GM12878 (cell line): ENCODE measurements around the gene SGSH. TPM values are rescaled to one million over a fixed set of nuclear protein-coding genes. Genes with fewer than 3 reads are reported as not detected.

Experiments used
- BACH1 ChIP-seq: fragments of 450-650 bp; IDR thresholded peaks from 2 replicates; pipeline ENCODE4 v1.6.1; 2017; ENCODE audit warnings: mild to moderate bottlenecking, borderline replicate concordance
- BHLHE40 ChIP-seq, 2 experiments: fragments of 450-650 bp in 1 of 2; IDR thresholded peaks; 2 replicates each; pipeline ENCODE4 v1.6.1; 2011 to 2017; ENCODE audit warnings: low read depth in 2 of 2, borderline replicate concordance in 1 of 2, improper control_type of control experiment in 1 of 2, low read length in 1 of 2, mild to moderate bottlenecking in 1 of 2
- CREM ChIP-seq: IDR thresholded peaks from 2 replicates; pipeline ENCODE4 v1.6.1; 2014; ENCODE audit warnings: antibody characterized with exemption, low read depth
- HDAC2 ChIP-seq: fragments of 200-600 bp; sonication (generic); IDR thresholded peaks from 2 replicates; pipeline ENCODE4 v1.6.1; 2017
- IRF4 ChIP-seq: IDR thresholded peaks from 2 replicates; pipeline ENCODE4 v1.6.1; 2011; ENCODE audit warnings: low read depth, low read length
- MYC ChIP-seq: IDR thresholded peaks from 2 replicates; pipeline ENCODE4 v1.6.1; 2011; ENCODE audit warnings: mild to moderate bottlenecking, low read length, moderate library complexity, inconsistent platforms; ENCODE audit not compliant: insufficient read depth, insufficient replicate concordance, insufficient read length, severe bottlenecking
- NFYA ChIP-seq: IDR thresholded peaks from 2 replicates; pipeline ENCODE4 v1.6.1; 2011; ENCODE audit warnings: low read depth, mild to moderate bottlenecking, low read length, improper control_type of control experiment, borderline replicate concordance
- NR2C1 ChIP-seq: fragments of 450-650 bp; IDR thresholded peaks from 2 replicates; pipeline ENCODE4 v1.6.1; 2017; ENCODE audit warnings: antibody characterized with exemption, mild to moderate bottlenecking, moderate library complexity
- NR2C2 ChIP-seq: IDR thresholded peaks from 2 replicates; pipeline ENCODE4 v1.6.1; 2011; ENCODE audit warnings: borderline replicate concordance, low read depth; ENCODE audit not compliant: control insufficient read depth, insufficient read length
- RBBP5 ChIP-seq: fragments of 200-600 bp; sonication (generic); conservative IDR thresholded peaks from 2 replicates; pipeline ENCODE4 v1.6.1; 2016
- SREBF2 ChIP-seq: IDR thresholded peaks from 2 replicates; pipeline ENCODE4 v1.6.1; 2012; ENCODE audit warnings: mild to moderate bottlenecking, low read length
- SUPT20H ChIP-seq: IDR thresholded peaks from 2 replicates; pipeline ENCODE4 v1.6.1; 2011; ENCODE audit warnings: low read depth, mild to moderate bottlenecking, low read length, moderate library complexity, borderline replicate concordance; ENCODE audit not compliant: control insufficient read depth
- SUZ12 ChIP-seq: fragments of 200-600 bp; sonication (generic); IDR thresholded peaks from one replicate; pipeline ENCODE4 v1.6.1; 2018; ENCODE audit warnings: antibody characterized with exemption, mild to moderate bottlenecking; ENCODE audit not compliant: unreplicated experiment
- YBX1 ChIP-seq: fragments of 450-650 bp; IDR thresholded peaks from 2 replicates; pipeline ENCODE4 v1.6.1; 2016; ENCODE audit warnings: antibody characterized with exemption
- polyA plus RNA-seq, 11 experiments: library from polyadenylated mRNA; depleted of rRNA in 4 of 11; unstranded in 6 of 11; stranded (reverse) in 5 of 11; fragments of >200 nt; fragmentation: Nextera tagmentation in 4 of 11; fragmentation: Illumina TruSeq in 1 of 11; extraction: Ambion mirVana in 4 of 11; extraction: Trizol in 1 of 11; gene quantifications; 1 replicate in 1 of 11; 2 replicates in 10 of 11; pipeline versions ENCODE4 v1.2.1 to v1.2.3, GENCODE V29; 2011 to 2016; ENCODE audit warnings: inconsistent platforms in 2 of 11, missing spikeins in 2 of 11, low read depth in 1 of 11
- total RNA-seq, 4 experiments: library from RNA; depleted of rRNA in 3 of 4; stranded (reverse); fragments of >200 nt in 3 of 4; fragmentation: Illumina TruSeq in 1 of 4; extraction: Trizol in 1 of 4; gene quantifications; 2 replicates each; pipeline versions ENCODE4 v1.2.1 to v1.2.3, GENCODE V29; 2013 to 2021
- TF ChIP-seq, protein P1 (sequence below): fragments of 450-650 bp; IDR thresholded peaks from 2 replicates; pipeline ENCODE4 v1.6.1; 2018; ENCODE audit warnings: mild to moderate bottlenecking, low read depth, moderate library complexity; ENCODE audit not compliant: partially characterized antibody
- TF ChIP-seq, protein P2 (sequence below): fragments of 450-650 bp; conservative IDR thresholded peaks from 2 replicates; pipeline ENCODE4 v1.6.1; 2017; ENCODE audit warnings: mild to moderate bottlenecking, moderate library complexity
- TF ChIP-seq, protein P3 (sequence below): fragments of 450-650 bp; IDR thresholded peaks from 2 replicates; pipeline ENCODE4 v1.6.1; 2016; ENCODE audit warnings: mild to moderate bottlenecking, moderate library complexity, borderline replicate concordance
- TF ChIP-seq, protein P4 (sequence below): fragments of 450-650 bp; IDR thresholded peaks from 2 replicates; pipeline ENCODE4 v1.6.1; 2017; ENCODE audit warnings: mild to moderate bottlenecking

The SGSH gene
- total and polyA plus RNA-seq, 10 of the 15 experiments (the other 5 are each of a cell fraction or from before 2014, with no cell fraction given), result 0.13 to 17.2 (median 6.0) TPM

DNA sequence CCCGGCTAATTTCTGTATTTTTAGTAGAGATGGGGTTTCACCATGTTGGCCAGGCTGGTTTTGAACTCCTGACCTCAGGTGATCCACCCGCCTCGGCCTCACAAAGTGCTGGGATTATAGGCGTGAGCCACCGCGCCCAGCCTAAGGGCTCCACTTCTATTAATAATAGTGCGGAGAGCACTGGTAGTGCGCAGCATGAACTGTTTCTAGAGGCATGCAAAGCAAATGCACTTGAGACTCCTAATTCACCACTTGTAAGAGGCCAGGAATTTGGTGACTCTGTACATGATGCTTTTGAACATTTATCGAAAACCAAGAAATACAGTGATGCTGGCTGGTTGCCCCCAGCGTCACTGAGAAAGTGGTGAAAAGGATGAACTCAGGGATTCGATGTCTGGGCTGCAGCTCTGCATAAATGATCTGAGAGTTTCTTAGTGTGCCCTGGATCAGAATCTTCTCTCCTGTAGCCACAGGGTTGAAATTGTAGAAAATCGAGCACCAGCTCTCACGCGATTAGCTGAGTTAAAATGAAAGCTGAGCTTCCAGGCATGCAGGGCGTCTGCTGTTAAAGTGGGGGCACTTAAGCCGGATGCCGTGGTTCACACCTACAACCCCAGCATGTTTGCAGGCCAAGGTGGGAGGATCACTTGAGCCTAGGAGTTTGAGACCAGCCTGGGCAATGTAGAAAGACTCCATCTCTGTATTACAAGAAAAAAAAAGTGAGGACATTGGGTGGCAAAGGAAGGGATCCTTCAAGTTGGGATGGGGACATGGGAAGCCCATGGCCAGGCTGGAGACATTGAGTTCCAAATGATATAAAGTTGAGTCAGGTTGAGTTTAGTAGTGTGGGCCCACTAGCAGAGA is 45.3 kb upstream of the SGSH start (continued):
- TF ChIP-seq, protein P1, sequence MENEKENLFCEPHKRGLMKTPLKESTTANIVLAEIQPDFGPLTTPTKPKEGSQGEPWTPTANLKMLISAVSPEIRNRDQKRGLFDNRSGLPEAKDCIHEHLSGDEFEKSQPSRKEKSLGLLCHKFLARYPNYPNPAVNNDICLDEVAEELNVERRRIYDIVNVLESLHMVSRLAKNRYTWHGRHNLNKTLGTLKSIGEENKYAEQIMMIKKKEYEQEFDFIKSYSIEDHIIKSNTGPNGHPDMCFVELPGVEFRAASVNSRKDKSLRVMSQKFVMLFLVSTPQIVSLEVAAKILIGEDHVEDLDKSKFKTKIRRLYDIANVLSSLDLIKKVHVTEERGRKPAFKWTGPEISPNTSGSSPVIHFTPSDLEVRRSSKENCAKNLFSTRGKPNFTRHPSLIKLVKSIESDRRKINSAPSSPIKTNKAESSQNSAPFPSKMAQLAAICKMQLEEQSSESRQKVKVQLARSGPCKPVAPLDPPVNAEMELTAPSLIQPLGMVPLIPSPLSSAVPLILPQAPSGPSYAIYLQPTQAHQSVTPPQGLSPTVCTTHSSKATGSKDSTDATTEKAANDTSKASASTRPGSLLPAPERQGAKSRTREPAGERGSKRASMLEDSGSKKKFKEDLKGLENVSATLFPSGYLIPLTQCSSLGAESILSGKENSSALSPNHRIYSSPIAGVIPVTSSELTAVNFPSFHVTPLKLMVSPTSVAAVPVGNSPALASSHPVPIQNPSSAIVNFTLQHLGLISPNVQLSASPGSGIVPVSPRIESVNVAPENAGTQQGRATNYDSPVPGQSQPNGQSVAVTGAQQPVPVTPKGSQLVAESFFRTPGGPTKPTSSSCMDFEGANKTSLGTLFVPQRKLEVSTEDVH, result no peak
- TF ChIP-seq, protein P2, sequence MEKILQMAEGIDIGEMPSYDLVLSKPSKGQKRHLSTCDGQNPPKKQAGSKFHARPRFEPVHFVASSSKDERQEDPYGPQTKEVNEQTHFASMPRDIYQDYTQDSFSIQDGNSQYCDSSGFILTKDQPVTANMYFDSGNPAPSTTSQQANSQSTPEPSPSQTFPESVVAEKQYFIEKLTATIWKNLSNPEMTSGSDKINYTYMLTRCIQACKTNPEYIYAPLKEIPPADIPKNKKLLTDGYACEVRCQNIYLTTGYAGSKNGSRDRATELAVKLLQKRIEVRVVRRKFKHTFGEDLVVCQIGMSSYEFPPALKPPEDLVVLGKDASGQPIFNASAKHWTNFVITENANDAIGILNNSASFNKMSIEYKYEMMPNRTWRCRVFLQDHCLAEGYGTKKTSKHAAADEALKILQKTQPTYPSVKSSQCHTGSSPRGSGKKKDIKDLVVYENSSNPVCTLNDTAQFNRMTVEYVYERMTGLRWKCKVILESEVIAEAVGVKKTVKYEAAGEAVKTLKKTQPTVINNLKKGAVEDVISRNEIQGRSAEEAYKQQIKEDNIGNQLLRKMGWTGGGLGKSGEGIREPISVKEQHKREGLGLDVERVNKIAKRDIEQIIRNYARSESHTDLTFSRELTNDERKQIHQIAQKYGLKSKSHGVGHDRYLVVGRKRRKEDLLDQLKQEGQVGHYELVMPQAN, result no peak
- TF ChIP-seq NR2C2 (no peak), IRF4 (peak; percentile 92), BACH1 (peak; percentile 33; the same call in 1 of the 2 replicates), SUPT20H (no peak), NFYA (no peak), MYC (no peak), CREM (peak; percentile 69; the same call in 1 of the 2 replicates), SUZ12 (no peak), RBBP5 (no peak), SREBF2 (no peak), NR2C1 (no peak), YBX1 (no peak), HDAC2 (no peak), BHLHE40 (IDR thresholded peaks at IDR 0.05; ENCODE audit: borderline replicate concordance in 1 of 2, low read depth in 2 of 2, low read length in 1 of 2) (peak; percentile 96)
- TF ChIP-seq, protein P3, sequence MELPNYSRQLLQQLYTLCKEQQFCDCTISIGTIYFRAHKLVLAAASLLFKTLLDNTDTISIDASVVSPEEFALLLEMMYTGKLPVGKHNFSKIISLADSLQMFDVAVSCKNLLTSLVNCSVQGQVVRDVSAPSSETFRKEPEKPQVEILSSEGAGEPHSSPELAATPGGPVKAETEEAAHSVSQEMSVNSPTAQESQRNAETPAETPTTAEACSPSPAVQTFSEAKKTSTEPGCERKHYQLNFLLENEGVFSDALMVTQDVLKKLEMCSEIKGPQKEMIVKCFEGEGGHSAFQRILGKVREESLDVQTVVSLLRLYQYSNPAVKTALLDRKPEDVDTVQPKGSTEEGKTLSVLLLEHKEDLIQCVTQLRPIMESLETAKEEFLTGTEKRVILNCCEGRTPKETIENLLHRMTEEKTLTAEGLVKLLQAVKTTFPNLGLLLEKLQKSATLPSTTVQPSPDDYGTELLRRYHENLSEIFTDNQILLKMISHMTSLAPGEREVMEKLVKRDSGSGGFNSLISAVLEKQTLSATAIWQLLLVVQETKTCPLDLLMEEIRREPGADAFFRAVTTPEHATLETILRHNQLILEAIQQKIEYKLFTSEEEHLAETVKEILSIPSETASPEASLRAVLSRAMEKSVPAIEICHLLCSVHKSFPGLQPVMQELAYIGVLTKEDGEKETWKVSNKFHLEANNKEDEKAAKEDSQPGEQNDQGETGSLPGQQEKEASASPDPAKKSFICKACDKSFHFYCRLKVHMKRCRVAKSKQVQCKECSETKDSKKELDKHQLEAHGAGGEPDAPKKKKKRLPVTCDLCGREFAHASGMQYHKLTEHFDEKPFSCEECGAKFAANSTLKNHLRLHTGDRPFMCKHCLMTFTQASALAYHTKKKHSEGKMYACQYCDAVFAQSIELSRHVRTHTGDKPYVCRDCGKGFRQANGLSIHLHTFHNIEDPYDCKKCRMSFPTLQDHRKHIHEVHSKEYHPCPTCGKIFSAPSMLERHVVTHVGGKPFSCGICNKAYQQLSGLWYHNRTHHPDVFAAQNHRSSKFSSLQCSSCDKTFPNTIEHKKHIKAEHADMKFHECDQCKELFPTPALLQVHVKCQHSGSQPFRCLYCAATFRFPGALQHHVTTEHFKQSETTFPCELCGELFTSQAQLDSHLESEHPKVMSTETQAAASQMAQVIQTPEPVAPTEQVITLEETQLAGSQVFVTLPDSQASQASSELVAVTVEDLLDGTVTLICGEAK, result no peak
- TF ChIP-seq, protein P4, sequence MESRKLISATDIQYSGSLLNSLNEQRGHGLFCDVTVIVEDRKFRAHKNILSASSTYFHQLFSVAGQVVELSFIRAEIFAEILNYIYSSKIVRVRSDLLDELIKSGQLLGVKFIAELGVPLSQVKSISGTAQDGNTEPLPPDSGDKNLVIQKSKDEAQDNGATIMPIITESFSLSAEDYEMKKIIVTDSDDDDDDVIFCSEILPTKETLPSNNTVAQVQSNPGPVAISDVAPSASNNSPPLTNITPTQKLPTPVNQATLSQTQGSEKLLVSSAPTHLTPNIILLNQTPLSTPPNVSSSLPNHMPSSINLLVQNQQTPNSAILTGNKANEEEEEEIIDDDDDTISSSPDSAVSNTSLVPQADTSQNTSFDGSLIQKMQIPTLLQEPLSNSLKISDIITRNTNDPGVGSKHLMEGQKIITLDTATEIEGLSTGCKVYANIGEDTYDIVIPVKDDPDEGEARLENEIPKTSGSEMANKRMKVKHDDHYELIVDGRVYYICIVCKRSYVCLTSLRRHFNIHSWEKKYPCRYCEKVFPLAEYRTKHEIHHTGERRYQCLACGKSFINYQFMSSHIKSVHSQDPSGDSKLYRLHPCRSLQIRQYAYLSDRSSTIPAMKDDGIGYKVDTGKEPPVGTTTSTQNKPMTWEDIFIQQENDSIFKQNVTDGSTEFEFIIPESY, result no peak
